Smooth muscle cell (in vitro differentiated cells): ENCODE results near the gene A2M. TPM values are rescaled to one million over a fixed set of nuclear protein-coding genes. Genes with fewer than 3 reads are reported as not detected.

ENCODE experiments used
- DNase-seq: peaks from one replicate; lab custom pipeline; 2025; ENCODE audit not compliant: unreplicated experiment; lab: John Stamatoyannopoulos, UW
- H2AFZ ChIP-seq: fragments of 200-600 bp; sonication (generic); 2 replicates; pipeline ENCODE4 v1.6.0; 2016; ENCODE audit warnings: antibody characterized with exemption, low read depth, mild to moderate bottlenecking
- H3F3A ChIP-seq: fragments of 200-600 bp; sonication (generic); 2 replicates; pipeline ENCODE4 v1.6.0; 2017; ENCODE audit warnings: antibody characterized with exemption, low read depth
- H3K27ac ChIP-seq: fragments of 200-600 bp; sonication (generic); 2 replicates; pipeline ENCODE4 v1.5.1; 2016; ENCODE audit warnings: low read depth, mild to moderate bottlenecking
- H3K27me3 ChIP-seq: fragments of 200-600 bp; sonication (generic); 2 replicates; pipeline ENCODE4 v1.6.1; 2016; ENCODE audit warnings: low read depth, mild to moderate bottlenecking
- H3K36me3 ChIP-seq: fragments of 200-600 bp; sonication (generic); 2 replicates; pipeline ENCODE4 v1.5.1; 2016; ENCODE audit warnings: low read depth
- H3K4me1 ChIP-seq: fragments of 200-600 bp; sonication (generic); 2 replicates; pipeline ENCODE4 v1.5.1; 2016; ENCODE audit warnings: low read depth
- H3K4me2 ChIP-seq: fragments of 200-600 bp; sonication (generic); 2 replicates; pipeline ENCODE4 v1.6.0; 2016; ENCODE audit warnings: mild to moderate bottlenecking
- H3K4me3 ChIP-seq: fragments of 200-600 bp; sonication (generic); 2 replicates; pipeline ENCODE4 v1.5.1; 2016; ENCODE audit warnings: mild to moderate bottlenecking
- H3K79me2 ChIP-seq: fragments of 200-600 bp; sonication (generic); 2 replicates; pipeline ENCODE4 v1.6.0; 2016; ENCODE audit warnings: low read depth, mild to moderate bottlenecking
- H3K9ac ChIP-seq: fragments of 200-600 bp; sonication (generic); 2 replicates; pipeline ENCODE4 v1.6.0; 2016; ENCODE audit warnings: low read depth
- H3K9me3 ChIP-seq: fragments of 200-600 bp; sonication (generic); replicated peaks from 2 replicates; pipeline ENCODE4 v1.5.1; 2016; ENCODE audit warnings: low read depth
- H4K20me1 ChIP-seq: fragments of 200-600 bp; sonication (generic); 2 replicates; pipeline ENCODE4 v1.6.0; 2016; ENCODE audit warnings: low read depth
- CTCF ChIP-seq: fragments of 200-600 bp; sonication (generic); IDR thresholded peaks from 2 replicates; pipeline ENCODE4 v1.5.1; 2017; ENCODE audit warnings: borderline replicate concordance, mild to moderate bottlenecking, antibody characterized with exemption; ENCODE audit not compliant: insufficient read depth, poor library complexity, severe bottlenecking
- WGBS: methylation state at CpG from one replicate; pipeline ENCODE4 v1.1.7; 2016; ENCODE audit warnings: low lambda C conversion rate; 5-methylcytosine and 5-hydroxymethylcytosine counted together
- polyA plus RNA-seq: library from polyadenylated mRNA; unstranded; fragments of >200 nt; fragmentation: Nextera tagmentation; extraction: Ambion mirVana; gene quantifications from 2 replicates; pipeline ENCODE4 v1.2.1, GENCODE V29; 2016
- total RNA-seq: library from RNA; depleted of rRNA; stranded (reverse); fragments of >200 nt; gene quantifications from 2 replicates; pipeline ENCODE4 v1.2.3, GENCODE V29; 2014

A2M gene
- total and polyA plus RNA-seq, 2 experiments from 2014 or later, result 72.8 to 108 TPM

- Histone ChIP-seq H3K4me2 (no peak overlapping the region), H3K79me2 (no peaks in the 10 kb centered on the region), H4K20me1 (no peaks in the 10 kb centered on the region), H3K36me3 (peaks cover 4% of the 10 kb centered on the region), H3K9me3 (no peaks in the 10 kb centered on the region), H3F3A (no peaks in the 10 kb centered on the region), H3K27me3 (no peaks in the 10 kb centered on the region), H3K4me1 (no peaks in the 10 kb centered on the region), H3K4me3 (no peak overlapping the region), H3K9ac (no peak overlapping the region), H3K27ac (no peak overlapping the region), H2AFZ (no peak overlapping the region)
- WGBS, result 78% methylated on average over 8 of the region's 8 CpGs
- no peak for DNase-seq
- no peak for TF ChIP-seq CTCF
Observed at GRCh38 chr12:9091891-9092598, 23.7 kb downstream of the A2M start.

GRCh38 chr12:9090220-9090619, 25.5 kb downstream of the A2M start:
- Histone ChIP-seq H3K9ac (no peak overlapping the region), H3K27ac (no peak overlapping the region), H3K27me3 (no peaks in the 10 kb centered on the region), H3K79me2 (no peaks in the 10 kb centered on the region), H2AFZ (no peak overlapping the region), H3K4me2 (no peak overlapping the region), H3F3A (no peaks in the 10 kb centered on the region), H4K20me1 (no peaks in the 10 kb centered on the region), H3K36me3 (peaks cover 1% of the 10 kb centered on the region), H3K4me3 (no peak overlapping the region), H3K9me3 (peaks cover 9% of the 10 kb centered on the region), H3K4me1 (no peaks in the 10 kb centered on the region)
- WGBS, result 91% methylated on average over 5 of the region's 5 CpGs
- no peak for DNase-seq
- no peak for TF ChIP-seq CTCF

DNA sequence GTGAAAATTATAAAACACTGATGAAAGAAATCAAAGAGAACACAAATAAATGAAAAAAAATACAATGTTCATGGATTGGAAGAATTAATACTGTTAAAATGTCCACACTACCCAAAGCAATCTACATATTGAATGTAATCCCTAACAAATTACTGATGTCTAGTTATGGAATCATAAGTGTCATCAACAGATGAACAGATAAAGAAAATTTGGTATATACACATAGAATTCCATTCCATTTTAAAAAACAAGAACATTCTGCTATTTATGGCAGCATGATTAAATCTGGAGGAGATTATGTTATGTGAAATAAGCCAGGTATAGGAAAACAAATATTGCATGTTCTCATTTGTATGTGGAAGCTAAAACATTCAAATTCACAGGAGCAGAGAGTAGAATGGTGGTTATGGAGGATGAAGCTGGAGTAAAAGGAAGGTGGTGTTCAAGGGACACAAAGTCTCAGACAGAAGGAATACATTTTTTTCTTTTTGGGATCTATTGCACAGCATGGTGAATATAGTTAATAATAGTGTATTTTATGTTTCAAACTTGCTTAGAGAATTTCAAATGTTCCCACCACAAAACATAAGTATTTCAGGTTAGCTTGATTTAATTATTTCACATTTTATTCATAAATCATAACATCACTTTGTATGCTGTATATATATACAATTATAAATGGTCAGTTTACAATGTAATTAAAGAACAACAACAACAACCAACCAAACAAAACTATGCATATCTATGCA, 28.5 kb downstream of the A2M start:
- no peaks in the 10 kb centered on the region for H3F3A ChIP-seq
- no peak overlapping the region for H3K4me3 ChIP-seq
- H4K20me1 ChIP-seq, result no peaks in the 10 kb centered on the region
- DNase-seq, result no peak
- no peak overlapping the region for H3K9ac ChIP-seq
- H3K27me3 ChIP-seq, result no peaks in the 10 kb centered on the region
- H2AFZ ChIP-seq, result no peak overlapping the region
- no peak for TF ChIP-seq CTCF
- H3K4me2 ChIP-seq, result no peak overlapping the region
- no peaks in the 10 kb centered on the region for H3K79me2 ChIP-seq
- H3K9me3 ChIP-seq, result peaks cover 16% of the 10 kb centered on the region
- H3K4me1 ChIP-seq, result no peaks in the 10 kb centered on the region
- H3K27ac ChIP-seq, result no peak overlapping the region
- peaks cover 11% of the 10 kb centered on the region for H3K36me3 ChIP-seq
